OCI-LY3 (cell line): ENCODE measurements around the gene FRMD8.

Experiments
- H2AFZ ChIP-seq: fragments of 200-600, 300-600 bp; shearing (Covaris generic); 2 replicates; pipeline ENCODE4 v1.6.0; 2014; ENCODE audit warnings: antibody characterized with exemption, low read depth, low read length
- H3K27ac ChIP-seq: fragments of 200-600, 300-600 bp; sonication (generic); 2 replicates; pipeline ENCODE4 v1.5.1; 2014; ENCODE audit warnings: mild to moderate bottlenecking, low read length, moderate library complexity, mixed read lengths
- H3K27me3 ChIP-seq: fragments of 200-600, 300-600 bp; sonication (generic); 2 replicates; pipeline ENCODE4 v1.6.1; 2014; ENCODE audit warnings: low read depth, low read length, mixed read lengths
- H3K36me3 ChIP-seq: fragments of 200-600, 300-600 bp; sonication (generic); replicated peaks from 2 replicates; pipeline ENCODE3; 2014; ENCODE audit warnings: low read depth, low read length, mixed read lengths
- H3K4me1 ChIP-seq: fragments of 300-600, 200-600 bp; sonication (generic); 2 replicates; pipeline ENCODE4 v1.6.1; 2014; ENCODE audit warnings: low read length, mixed read lengths
- H3K4me2 ChIP-seq: fragments of 200-600, 300-600 bp; sonication (generic); 2 replicates; pipeline ENCODE4 v1.6.1; 2014; ENCODE audit warnings: low read length, mixed read lengths
- H3K4me3 ChIP-seq: fragments of 300-600, 200-600 bp; sonication (generic); 2 replicates; pipeline ENCODE4 v1.5.1; 2014; ENCODE audit warnings: antibody characterized with exemption, mild to moderate bottlenecking, low read length, moderate library complexity
- H3K79me2 ChIP-seq: fragments of 300-600, 200-600 bp; shearing (Covaris generic); 2 replicates; pipeline ENCODE4 v1.6.1; 2014; ENCODE audit warnings: mild to moderate bottlenecking, low read length, mixed read lengths
- H3K9ac ChIP-seq: fragments of 300-600, 200-600 bp; shearing (Covaris generic); 2 replicates; pipeline ENCODE4 v1.6.0; 2014; ENCODE audit warnings: mild to moderate bottlenecking, low read length, moderate library complexity
- H3K9me3 ChIP-seq: fragments of 200-600, 300-600 bp; shearing (Covaris generic); 2 replicates; pipeline ENCODE4 v1.6.1; 2014; ENCODE audit warnings: low read length, mixed read lengths; ENCODE audit not compliant: insufficient read depth
- H4K20me1 ChIP-seq: fragments of 200-600, 300-600 bp; sonication (generic); 2 replicates; pipeline ENCODE4 v1.6.1; 2016; ENCODE audit warnings: low read length, mixed read lengths; ENCODE audit not compliant: insufficient read depth
- EZH2phosphoT487 ChIP-seq: fragments of 200-600 bp; shearing (Covaris generic); IDR thresholded peaks from 2 replicates; pipeline ENCODE4 v1.6.1; 2018; ENCODE audit warnings: antibody characterized with exemption, mixed run types, low read depth
- TF ChIP-seq, protein P1 (sequence below): fragments of 200-600, 300-600 bp; sonication (generic); IDR thresholded peaks from 2 replicates; pipeline ENCODE4 v1.5.1; 2014; ENCODE audit warnings: antibody characterized with exemption, low read length, low read depth

The FRMD8 gene, protein sequence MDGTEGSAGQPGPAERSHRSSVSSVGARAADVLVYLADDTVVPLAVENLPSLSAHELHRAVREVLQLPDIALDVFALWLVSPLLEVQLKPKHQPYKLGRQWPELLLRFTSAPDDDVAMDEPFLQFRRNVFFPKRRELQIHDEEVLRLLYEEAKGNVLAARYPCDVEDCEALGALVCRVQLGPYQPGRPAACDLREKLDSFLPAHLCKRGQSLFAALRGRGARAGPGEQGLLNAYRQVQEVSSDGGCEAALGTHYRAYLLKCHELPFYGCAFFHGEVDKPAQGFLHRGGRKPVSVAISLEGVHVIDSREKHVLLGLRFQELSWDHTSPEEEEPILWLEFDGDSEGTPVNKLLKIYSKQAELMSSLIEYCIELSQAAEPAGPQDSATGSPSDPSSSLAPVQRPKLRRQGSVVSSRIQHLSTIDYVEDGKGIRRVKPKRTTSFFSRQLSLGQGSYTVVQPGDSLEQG

DNA sequence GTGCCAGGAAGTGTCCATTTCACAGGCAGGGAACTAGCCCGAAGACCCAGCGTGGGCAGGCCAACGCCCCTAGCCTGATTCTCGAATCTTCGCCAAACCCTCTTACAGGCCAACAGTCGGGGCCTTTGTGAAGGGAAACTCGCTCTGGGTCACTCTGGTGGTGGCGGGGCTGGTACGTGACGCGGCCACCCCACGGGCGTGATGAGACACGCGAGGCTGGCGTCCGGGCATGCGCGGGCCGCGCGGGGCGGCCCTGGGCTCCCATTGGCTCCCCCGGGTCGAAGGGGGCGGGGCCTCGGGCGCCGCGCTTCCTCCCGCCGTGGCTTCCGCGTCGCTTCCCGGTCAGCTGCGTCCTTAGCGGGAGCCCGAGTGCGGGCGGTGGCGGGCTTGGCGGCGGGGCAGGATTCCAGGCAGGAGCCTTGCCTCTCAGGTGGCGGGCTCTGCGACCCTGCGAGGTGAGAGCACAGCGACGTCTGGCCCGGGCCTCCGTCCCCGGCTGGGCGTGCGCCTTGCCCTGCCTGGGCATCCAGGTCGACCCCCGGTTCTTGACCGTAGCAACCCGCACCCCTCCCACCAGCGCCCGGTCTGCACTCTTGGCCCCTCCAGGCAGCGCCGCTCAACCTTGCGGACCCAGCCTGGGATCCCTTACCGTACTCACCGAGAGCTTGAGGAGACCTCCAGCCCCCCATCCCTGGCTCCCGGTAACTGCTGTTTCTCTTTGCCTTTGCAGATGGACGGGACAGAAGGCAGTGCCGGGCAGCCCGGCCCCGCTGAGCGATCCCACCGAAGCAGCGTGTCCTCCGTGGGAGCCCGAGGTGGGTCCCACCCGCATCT is at the start of gene FRMD8:
TSS of gene FRMD8 (plus strand) at position 331 of the 834 bp plus-strand sequence. CDS start at position 731, 400 bp downstream.
- peaks cover 40% of the 10 kb centered on the region for H3K4me1 ChIP-seq
- H3K9me3 ChIP-seq: no peaks in the 10 kb centered on the region
- peak within 1 kb of the TSS; percentile 92 for H3K4me2 ChIP-seq
- TF ChIP-seq, protein P1, sequence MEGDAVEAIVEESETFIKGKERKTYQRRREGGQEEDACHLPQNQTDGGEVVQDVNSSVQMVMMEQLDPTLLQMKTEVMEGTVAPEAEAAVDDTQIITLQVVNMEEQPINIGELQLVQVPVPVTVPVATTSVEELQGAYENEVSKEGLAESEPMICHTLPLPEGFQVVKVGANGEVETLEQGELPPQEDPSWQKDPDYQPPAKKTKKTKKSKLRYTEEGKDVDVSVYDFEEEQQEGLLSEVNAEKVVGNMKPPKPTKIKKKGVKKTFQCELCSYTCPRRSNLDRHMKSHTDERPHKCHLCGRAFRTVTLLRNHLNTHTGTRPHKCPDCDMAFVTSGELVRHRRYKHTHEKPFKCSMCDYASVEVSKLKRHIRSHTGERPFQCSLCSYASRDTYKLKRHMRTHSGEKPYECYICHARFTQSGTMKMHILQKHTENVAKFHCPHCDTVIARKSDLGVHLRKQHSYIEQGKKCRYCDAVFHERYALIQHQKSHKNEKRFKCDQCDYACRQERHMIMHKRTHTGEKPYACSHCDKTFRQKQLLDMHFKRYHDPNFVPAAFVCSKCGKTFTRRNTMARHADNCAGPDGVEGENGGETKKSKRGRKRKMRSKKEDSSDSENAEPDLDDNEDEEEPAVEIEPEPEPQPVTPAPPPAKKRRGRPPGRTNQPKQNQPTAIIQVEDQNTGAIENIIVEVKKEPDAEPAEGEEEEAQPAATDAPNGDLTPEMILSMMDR: no peak
- no peak for TF ChIP-seq EZH2phosphoT487
- H3K79me2 ChIP-seq: peaks cover 4% of the 10 kb centered on the region
- H3K27ac ChIP-seq: peak within 1 kb of the TSS; percentile 54
- no peaks in the 10 kb centered on the region for H3K27me3 ChIP-seq
- peak within 1 kb of the TSS; percentile 81 for H3K9ac ChIP-seq
- H2AFZ ChIP-seq: peak within 1 kb of the TSS; percentile 85
- H3K4me3 ChIP-seq: peak within 1 kb of the TSS; percentile 85
- no peaks in the 10 kb centered on the region for H4K20me1 ChIP-seq
- H3K36me3 ChIP-seq: peaks cover 4% of the 10 kb centered on the region

DNA sequence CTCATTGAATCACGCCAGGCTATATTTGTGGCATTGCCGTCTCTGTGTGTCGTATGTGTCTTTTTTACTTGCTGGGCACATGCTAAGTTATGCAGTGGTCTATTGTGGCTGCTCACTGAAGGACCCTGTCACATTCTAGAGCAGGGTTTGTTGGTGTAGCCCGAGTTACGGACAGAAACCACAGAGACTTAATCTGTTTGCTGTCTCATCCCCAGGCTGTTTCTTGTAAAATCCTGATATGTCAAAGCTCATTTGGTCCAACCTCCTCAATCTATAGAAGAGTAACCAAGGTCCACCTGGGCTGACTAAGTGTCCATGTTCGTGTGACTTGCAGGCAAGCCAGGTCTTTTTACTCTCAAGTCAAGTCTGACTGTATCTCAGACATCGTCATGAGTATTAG is 47.8 kb upstream of the FRMD8 start:
- Histone ChIP-seq H3K27me3 (no peaks in the 10 kb centered on the region), H3K4me2 (no peak overlapping the region), H3K36me3 (peaks cover 51% of the 10 kb centered on the region), H3K27ac (no peak overlapping the region), H2AFZ (no peak overlapping the region), H3K9ac (no peak overlapping the region), H3K4me1 (peaks cover 12% of the 10 kb centered on the region), H3K79me2 (peaks cover 59% of the 10 kb centered on the region), H4K20me1 (peaks cover 39% of the 10 kb centered on the region), H3K4me3 (no peak overlapping the region), H3K9me3 (no peaks in the 10 kb centered on the region)
- TF ChIP-seq, protein P1: no peak
- TF ChIP-seq EZH2phosphoT487: no peak

DNA sequence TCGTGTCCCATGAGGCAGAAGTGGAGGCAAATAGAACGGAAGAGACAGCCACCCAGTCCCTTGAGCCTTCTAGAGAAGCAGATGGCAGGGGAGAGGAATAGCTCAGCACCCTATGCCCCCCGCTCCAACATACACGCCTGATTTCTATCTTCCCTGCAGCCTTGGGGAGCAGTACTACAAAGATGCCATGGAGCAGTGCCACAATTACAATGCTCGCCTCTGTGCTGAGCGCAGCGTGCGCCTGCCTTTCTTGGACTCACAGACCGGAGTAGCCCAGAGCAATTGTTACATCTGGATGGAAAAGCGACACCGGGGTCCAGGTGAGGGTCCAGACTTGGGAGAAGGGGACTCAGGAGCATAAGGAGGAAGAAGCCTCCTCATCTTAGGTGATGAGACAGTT is 46.2 kb upstream of the FRMD8 start:
- no peak overlapping the region for H3K9ac ChIP-seq
- H3K79me2 ChIP-seq: peaks cover 43% of the 10 kb centered on the region
- peaks cover 29% of the 10 kb centered on the region for H4K20me1 ChIP-seq
- peaks cover 64% of the 10 kb centered on the region for H3K36me3 ChIP-seq
- H3K4me2 ChIP-seq: no peak overlapping the region
- peaks cover 4% of the 10 kb centered on the region for H3K4me1 ChIP-seq
- no peak overlapping the region for H2AFZ ChIP-seq
- H3K9me3 ChIP-seq: no peaks in the 10 kb centered on the region
- H3K27me3 ChIP-seq: no peaks in the 10 kb centered on the region
- H3K27ac ChIP-seq: no peak overlapping the region
- H3K4me3 ChIP-seq: no peak overlapping the region
- no peak for TF ChIP-seq EZH2phosphoT487
- TF ChIP-seq, protein P1: no peak

DNA sequence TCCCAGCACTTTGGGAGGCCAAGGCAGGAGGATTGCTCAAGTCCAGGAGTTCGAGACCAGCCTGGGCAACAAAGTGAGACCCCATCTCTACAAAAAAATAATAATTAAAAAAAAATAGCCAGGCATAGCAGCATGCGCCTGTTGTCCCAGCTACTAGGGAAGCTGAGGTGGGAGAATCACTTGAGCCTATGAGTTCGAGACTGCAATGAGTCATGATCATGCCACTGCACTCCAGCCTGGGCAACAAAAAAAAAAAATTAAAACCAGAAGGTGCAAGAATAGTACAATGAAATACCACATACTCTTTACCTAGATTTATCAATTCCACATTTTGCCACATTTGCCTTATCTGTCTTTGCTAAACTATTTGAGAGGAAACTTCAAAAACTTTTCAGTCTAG is 44.6 kb upstream of the FRMD8 start:
- Histone ChIP-seq H3K4me2 (no peak overlapping the region), H3K9ac (no peak overlapping the region), H3K27ac (no peak overlapping the region), H2AFZ (no peak overlapping the region), H3K27me3 (no peaks in the 10 kb centered on the region), H3K36me3 (peaks cover 70% of the 10 kb centered on the region), H3K9me3 (no peaks in the 10 kb centered on the region), H4K20me1 (peaks cover 25% of the 10 kb centered on the region), H3K4me1 (no peaks in the 10 kb centered on the region), H3K4me3 (no peak overlapping the region), H3K79me2 (peaks cover 29% of the 10 kb centered on the region)
- TF ChIP-seq, protein P1: no peak
- TF ChIP-seq EZH2phosphoT487: no peak
